KBM-7 (cell line): ENCODE measurements around the gene CDKN2D.
"Not testable (repeated sequence)": the region's sequence is repeated elsewhere in the genome, so short reads cannot be mapped to it uniquely, and the experiment has no call there.

Source experiments
- DNase-seq: peaks from one replicate; pipeline ENCODE4 v3.0.0-alpha.2; 2015
- in situ Hi-C: fragments of 300-500 bp; cut with MboI; formaldehyde crosslinking; loops from 2 replicates; pipeline ENCODE4 v1.14.3; 2020; ENCODE audit warnings: low sequenced_read_pairs, low pct_unique_long_range_greater_than_20kb, mixed read lengths

CDKN2D gene

DNA sequence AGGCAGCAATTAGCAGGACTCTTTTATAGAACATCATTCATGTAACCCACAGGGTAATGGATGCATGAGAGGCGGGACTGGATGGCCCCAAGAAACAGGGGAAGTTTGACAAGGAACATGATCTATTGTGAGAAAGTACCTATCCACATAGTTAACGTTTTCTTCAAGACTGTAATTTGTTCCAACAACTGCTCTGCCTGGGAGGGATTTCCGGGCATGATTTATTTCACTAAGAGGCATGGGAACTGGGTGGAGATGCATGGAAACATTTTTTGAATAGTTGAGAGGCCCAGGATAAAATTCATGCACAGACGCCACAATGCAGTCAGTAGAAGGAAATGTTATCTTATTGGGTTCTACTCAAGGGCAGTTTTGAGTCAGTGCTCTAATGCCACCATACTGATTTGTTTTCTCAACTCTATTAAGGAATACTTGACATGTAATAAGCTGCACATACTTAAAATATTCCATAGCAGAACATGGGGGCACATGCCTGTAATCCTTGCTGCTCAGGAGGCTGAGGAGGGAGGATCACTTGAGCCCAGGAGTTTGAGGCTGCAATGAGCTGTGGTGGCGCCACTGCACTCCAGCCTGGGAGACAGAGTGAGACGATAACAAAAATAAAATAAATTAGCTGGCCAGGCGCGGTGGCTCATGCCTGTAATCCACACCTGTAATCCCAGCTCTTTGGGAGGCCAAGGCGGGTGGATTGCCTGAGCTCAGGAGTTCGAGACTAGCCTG is 35.0 kb downstream of the CDKN2D start:
- no peak for DNase-seq
- in situ Hi-C loops, result no loop called here

DNA sequence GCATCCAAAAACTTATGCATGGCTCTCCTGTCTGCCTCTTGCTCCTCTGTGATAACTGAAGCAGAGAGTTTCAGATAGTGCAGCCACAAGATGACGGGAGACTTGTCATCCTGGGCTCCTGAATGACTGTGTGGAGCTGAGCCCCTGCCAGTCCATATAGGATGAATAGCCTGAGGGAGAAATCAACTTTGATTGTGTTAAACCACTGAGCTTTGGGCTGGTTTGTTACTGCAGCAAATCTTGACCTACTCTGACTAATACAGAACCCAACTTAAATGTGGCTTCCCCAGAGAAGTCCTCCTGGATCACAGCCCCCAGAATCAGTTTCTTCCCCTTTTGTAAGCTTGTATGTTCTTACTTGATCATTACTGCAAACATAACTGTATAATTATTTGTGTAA is 36.3 kb downstream of the CDKN2D start:
- DNase-seq, result no peak
- in situ Hi-C loops, result no loop called here

DNA sequence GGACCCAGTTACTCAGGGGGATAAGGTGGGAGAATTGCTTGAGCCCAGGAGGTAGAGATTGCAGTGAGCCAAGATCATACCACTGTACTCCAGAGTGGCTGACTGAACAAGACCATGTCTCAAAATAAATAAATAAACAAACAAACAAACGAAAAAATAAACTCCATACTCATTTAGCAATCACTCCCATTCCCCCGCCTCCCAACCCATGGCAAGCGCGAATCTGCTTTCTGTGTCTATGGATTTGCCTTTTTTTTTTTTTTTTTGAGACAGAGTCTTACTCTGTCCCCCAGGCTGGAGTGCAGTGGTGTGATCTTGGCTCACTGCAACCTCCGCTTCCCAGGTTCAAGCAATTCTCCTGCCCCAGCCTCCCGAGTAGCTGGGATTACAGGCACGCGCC is 41.9 kb downstream of the CDKN2D start:
- in situ Hi-C loops, DNase-seq: not testable (repeated sequence)

DNA sequence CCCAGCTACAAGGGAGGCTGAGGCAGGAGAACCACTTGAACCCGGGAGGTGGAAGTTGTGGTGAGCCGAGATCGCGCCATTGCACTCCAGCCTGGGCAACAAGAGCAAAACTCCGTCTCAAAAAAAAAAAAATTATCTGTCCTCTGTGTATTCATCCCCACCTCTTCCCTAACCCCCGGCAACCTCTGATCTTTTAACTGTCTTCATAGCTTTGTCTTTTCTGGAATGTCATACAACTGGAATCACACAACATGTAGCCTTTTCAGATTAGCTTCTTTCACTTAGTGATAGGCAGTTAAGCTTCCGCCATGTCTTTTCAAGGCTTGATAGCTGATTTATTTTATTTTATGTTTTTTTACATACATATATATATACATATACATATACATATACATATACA is 43.1 kb downstream of the CDKN2D start:
- in situ Hi-C loops, result no loop called here
- DNase-seq, result no peak

DNA sequence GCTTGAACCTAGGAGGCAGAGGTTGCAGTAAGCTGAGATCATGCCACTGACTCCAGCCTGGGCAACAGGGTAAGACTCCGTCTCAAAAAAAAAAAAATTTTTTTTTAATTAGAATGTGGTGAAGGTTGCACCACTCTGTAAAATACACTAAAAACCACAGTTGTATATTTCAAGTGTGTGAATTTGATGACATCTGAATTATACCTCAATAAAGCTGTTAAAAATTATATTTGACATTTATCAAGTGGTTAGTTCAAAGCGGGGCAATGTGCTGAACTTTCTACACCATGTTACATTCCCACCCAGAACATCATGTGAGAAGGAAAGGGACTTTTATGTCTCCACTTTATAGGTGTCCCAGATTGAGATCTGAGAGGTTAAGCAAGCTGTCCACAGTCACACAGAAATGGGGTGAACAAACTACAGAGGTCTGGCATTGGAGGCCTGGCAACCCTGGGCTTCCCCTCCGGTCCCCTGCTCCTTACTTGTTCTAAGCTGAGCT is 45.6 kb downstream of the CDKN2D start:
- DNase-seq, result no peak
- in situ Hi-C loops, result no loop called here

DNA sequence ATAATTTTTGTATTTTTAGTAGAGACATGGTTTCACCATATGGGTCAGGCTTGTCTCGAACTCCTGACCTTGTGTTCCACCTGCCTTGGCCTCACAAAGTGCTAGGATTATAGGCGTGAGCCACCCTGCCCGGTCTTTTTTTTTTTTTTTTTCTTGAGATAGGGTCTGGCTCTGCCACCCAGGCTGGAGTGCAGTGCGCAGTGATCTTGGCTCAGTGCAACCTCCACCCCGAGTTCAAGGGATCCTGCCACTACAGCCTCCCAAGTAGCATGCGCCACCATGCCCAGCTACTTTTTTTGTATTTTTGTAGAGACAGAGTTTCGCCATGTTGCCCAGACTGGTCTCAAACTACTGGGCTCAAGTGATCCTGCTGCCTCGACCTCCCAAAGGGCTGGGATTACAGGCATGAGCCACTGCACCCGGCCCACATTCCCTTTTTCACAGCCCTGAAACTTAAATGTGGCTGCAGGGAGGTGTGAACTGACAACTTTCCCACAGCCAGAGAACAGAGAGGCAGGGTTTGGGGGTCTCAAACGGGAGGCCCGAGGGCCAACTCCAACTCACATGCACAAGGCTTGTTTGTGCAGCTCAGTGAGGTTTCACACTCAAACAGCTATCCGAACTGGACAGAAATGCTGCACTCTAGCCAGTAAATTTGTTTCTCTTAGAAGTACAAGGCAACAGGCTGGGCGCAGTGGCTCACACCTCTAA is 47.2 kb downstream of the CDKN2D start:
- in situ Hi-C loops, result no loop called here

DNA sequence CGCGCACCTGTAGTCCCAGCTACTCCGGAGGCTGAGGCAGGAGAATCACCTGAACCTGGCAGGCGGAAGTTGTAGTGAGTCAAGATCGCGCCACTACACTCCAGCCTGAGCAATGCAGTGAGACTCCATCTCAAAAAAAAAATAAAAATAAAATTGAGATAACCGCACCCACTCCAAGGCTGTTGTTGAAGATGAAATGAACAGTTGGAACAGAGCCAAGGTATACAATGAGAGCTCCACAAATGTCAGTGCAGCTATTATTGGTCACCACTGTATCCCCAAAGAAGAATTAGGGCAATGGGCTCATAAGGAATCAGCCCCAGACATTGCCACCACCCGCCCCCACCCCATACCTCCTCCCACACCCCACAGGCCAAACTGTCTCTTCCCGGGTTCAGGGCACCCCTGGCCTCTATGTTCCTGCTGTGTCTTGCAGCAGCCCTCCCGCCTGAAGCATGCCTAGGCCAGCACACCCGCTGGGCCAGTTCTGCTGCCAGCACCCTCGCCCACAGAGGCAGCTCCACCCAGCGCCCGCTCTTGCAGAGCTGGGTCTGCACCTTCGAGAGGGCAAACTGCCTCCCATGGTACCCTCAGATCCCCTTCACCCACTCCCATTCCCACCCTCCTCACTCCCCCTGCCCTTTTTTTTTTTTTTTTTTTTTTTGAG is 48.0 kb downstream of the CDKN2D start:
- DNase-seq, result no peak
- in situ Hi-C loops, result no loop called here

More for the DNA sequence above, 47.2 kb downstream of the CDKN2D start:
- no peak for DNase-seq

DNA sequence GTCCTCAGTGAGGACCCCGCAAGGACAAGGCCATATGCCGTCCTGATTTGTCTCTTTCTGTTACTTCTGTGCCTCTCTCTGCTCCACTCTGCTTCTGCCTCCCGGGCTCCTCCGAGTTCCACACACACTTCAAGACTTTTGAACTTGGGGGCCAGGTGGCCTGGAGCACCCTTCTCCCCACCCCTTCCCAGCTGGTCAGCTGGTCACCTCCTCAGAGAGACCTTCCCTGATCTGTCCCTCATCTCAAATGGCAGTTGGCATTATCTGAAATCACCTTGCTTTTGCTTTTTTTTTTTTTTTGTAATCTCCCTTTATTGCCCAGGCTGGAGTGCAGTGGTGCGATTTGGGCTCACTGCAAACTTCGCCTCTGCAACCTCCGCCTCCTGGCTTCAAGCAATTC is 49.4 kb downstream of the CDKN2D start:
- in situ Hi-C loops, result no loop called here
- DNase-seq, result no peak

DNA sequence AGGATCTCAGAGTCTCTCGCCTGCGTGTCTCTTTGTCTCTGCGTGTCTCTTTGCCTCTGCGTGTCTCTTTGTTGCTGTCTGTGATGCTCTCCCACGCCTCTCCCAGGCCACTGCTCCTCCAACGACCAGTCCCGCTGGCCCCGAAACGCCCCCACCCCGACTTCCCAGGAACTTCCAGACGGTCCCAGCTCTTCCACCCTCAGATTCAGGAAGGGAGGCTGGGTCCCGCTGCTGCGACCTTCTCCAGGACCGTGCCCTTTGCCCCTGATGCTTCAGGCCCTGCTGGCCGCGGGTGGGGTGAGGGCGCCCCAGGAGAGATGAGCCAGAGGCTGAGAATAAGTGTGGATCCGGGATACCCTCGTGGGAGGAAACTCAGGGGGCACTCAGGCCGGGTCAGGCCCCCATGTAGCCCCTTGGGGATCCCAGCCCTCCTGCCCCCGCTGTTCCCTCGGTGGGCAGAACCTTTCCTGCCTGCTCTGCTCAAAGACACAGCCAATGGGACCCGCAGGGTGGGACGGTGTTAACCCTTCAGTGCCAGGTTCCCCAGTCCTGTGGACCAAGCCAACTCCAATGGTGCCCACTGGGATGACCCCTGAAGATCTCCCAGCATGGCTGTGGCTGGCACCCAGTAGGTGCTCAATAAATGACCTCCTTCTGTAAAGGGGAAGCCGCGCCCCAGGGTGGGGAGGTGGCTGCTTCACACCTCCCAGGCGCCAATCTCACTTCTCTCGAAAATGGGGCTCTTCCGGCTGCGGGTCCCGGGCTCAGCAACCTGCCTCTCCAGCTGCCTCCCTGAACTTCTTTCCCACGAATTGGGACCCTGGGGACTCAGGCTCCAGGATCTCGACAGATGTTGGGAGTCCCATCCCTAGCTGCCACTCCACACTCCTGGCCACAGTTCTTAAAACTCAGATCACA is 50.1 kb downstream of the CDKN2D start:
- in situ Hi-C loops, result no loop called here
- no peak for DNase-seq

DNA sequence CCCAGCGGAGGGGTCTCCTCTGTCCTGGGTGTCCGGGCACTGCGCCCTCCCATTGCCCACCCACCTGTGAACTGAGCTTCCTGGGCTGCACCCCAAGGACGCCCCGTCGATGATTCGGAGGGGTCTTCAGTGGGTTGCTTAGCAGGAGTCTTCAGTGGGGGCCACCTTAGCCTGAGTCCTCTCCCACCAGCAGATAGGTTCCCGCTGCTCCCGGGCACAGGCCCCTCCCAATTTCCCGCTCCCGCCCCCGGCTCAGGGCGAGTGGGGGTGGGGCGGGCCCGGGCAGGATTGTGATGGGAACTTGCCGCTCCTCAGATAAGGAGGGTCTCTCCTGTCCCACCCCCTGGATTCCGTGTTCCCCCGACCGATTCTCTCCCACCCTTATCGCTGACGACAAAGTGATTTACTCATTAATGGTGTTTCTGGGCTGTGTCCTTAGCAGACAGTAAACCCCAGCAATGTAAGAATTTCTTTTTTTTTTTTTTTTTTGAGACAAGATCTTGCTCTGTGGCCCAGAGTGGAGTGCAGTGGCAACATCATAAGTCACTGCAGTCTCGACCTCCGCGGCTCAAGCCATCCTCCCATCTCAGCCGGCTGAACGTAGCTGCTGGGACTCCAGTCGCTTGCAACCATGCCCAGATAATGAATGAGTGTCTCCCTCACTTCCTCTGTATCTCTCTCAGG is 50.9 kb downstream of the CDKN2D start:
- peak; percentile 45 for DNase-seq

DNA sequence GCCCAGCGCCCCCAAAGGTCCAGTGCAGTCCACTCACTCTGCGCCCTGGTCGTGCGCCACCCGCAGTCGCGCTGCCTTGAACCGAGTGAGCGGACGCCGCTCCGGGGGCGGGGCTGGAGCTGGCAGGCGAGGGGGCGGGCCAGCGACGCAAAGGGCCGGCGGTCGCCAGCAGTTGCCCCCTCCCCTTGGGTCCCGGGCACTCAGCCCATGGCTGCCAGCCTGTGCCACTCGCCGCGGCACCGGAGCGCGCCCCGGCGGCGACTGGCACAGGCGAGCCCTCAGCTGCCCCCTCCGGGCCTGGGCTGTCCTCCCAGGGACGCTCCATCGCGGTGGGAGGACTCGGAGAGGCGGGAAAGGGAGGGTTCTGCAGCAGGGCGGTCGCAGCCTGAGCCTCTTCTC is 51.4 kb downstream of the CDKN2D start, which contains the start of gene S1PR5:
S1PR5 (minus strand) TSS at position 87 of the 399 bp plus-strand sequence. CDS start 2,436 bp downstream, outside the sequence.
- no peak for DNase-seq
- in situ Hi-C loops, result no loop called here

More for the DNA sequence above, 50.9 kb downstream of the CDKN2D start:
- in situ Hi-C loops, result no loop called here

DNA sequence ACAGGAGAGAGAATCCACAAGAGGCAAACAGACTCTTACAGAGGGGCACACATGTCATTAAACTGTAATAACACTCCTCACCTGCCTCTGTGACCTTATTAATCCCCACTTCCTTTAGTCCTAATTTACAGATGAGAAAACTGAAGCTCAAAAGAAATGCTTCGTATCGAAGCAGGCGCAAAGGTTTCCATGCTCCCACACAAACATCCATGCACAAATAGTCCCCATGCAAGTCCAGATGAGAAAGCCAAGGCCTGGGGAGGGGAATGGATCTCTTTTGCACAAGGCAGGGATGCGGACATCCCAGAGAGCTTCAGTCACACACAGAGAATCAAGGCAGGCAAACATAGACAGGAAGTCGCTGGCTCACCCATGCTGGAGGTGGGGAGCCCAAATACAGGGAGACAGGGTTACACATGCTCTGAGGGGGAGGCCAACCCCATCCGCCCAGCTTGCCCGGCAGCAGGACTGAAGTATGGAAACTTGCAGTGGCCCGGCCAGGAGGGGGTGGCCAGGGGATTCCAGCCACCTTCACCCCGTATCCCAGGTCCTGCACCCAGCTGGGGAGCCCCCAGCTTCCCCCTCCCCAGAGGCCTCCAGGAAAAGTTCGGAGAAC is 52.0 kb downstream of the CDKN2D start:
- in situ Hi-C loops, result no loop called here
- no peak for DNase-seq
